HepG2 (cell line): ENCODE results near the gene LRFN2. TPM values are rescaled to one million over a fixed set of nuclear protein-coding genes. Genes with fewer than 3 reads are reported as not detected.

Experiments
- HOXA9 ChIP-seq: sonication (generic); formaldehyde crosslinking; IDR thresholded peaks from 2 replicates; pipeline ENCODE4 v1.8.1; 2022; ENCODE audit warnings: missing genetic modification reagents, mild to moderate bottlenecking, moderate library complexity, borderline replicate concordance
- ISX ChIP-seq: sonication (generic); formaldehyde crosslinking; conservative IDR thresholded peaks from 2 replicates; pipeline ENCODE4 v1.5.0; 2020; ENCODE audit warnings: missing genetic modification reagents
- NFYB ChIP-seq: sonication (generic); formaldehyde crosslinking; IDR thresholded peaks from 2 replicates; pipeline ENCODE4 v1.4.0; 2020; ENCODE audit warnings: missing genetic modification reagents
- REPIN1 ChIP-seq: sonication (generic); formaldehyde crosslinking; IDR thresholded peaks from 2 replicates; pipeline ENCODE4 v1.8.0; 2022; ENCODE audit warnings: missing genetic modification reagents, low read depth, mild to moderate bottlenecking, borderline replicate concordance
- SP4 ChIP-seq: sonication (generic); formaldehyde crosslinking; IDR thresholded peaks from 2 replicates; pipeline ENCODE4 v1.8.1; 2023; ENCODE audit warnings: mild to moderate bottlenecking, missing genetic modification reagents
- polyA plus RNA-seq, 8 experiments: library from polyadenylated mRNA; depleted of rRNA in 3 of 8; stranded (reverse) in 7 of 8; unstranded in 1 of 8; fragments of >200 nt; fragmentation: Illumina TruSeq in 4 of 8; extraction: Trizol in 4 of 8; gene quantifications; 2 replicates each; pipeline versions ENCODE4 v1.2.1 to v1.2.3, GENCODE V29; 2011 to 2016; ENCODE audit warnings: low read depth in 4 of 8, missing spikeins in 1 of 8, mixed read lengths in 1 of 8; ENCODE audit not compliant: insufficient read depth in 1 of 8
- total RNA-seq, 5 experiments: library from RNA; depleted of rRNA; stranded (reverse); fragments of >200 nt; fragmentation: Illumina TruSeq; extraction: Trizol; gene quantifications; 2 replicates each; pipeline ENCODE4 v1.2.3, GENCODE V29; 2016; ENCODE audit warnings: low read depth in 1 of 5
- TF ChIP-seq, protein P1 (sequence below): sonication (generic); formaldehyde crosslinking; IDR thresholded peaks from 2 replicates; pipeline ENCODE4 v1.5.0; 2020; ENCODE audit warnings: missing genetic modification reagents
- TF ChIP-seq, protein P2 (sequence below): sonication (generic); formaldehyde crosslinking; IDR thresholded peaks from 2 replicates; pipeline ENCODE4 v1.4.0; 2020; ENCODE audit warnings: missing genetic modification reagents, borderline replicate concordance
- TF ChIP-seq, protein P3 (sequence below): sonication (generic); formaldehyde crosslinking; IDR thresholded peaks from 2 replicates; pipeline ENCODE4 v1.5.0; 2020; ENCODE audit warnings: missing genetic modification reagents

Gene LRFN2
- total and polyA plus RNA-seq, 2 of the 13 experiments (the other 11 are each of a cell fraction or from before 2014, with no cell fraction given) = not detected

DNA sequence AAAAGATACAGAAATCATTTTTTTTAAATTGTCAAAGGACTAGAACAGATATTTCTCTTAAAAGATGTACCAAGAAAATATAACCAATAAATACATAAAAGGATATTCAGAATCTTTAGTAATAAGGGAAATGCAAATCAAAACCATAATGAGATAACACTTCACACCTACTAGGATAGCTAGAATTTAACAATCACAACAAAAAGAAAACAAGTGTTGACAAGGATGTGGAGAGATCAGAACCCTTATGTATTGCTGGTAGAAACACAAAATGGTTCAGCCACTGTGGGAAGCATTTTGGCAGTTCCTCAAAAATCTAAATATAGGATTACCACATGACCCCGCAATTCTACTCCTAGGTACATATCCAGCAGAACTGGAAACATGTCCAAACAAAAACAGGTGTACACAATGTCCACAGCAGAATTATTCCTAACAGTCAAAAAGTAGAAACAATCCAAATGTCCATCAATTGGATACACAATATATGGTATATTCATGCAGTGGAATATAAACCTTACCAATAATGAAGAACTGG, 211.0 kb downstream of the LRFN2 start (continued):
- TF ChIP-seq, protein P1, sequence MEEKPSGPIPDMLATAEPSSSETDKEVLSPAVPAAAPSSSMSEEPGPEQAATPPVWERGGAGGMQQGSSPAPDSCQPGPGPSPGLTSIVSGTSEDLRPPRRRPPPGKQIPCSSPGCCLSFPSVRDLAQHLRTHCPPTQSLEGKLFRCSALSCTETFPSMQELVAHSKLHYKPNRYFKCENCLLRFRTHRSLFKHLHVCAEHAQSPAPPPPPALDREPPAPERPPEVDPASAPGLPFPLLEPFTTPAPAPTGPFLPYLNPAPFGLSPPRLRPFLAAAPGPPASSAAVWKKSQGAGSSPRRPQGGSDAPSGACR (CRISPR knock-in tag) = no peak
- TF ChIP-seq, protein P2, sequence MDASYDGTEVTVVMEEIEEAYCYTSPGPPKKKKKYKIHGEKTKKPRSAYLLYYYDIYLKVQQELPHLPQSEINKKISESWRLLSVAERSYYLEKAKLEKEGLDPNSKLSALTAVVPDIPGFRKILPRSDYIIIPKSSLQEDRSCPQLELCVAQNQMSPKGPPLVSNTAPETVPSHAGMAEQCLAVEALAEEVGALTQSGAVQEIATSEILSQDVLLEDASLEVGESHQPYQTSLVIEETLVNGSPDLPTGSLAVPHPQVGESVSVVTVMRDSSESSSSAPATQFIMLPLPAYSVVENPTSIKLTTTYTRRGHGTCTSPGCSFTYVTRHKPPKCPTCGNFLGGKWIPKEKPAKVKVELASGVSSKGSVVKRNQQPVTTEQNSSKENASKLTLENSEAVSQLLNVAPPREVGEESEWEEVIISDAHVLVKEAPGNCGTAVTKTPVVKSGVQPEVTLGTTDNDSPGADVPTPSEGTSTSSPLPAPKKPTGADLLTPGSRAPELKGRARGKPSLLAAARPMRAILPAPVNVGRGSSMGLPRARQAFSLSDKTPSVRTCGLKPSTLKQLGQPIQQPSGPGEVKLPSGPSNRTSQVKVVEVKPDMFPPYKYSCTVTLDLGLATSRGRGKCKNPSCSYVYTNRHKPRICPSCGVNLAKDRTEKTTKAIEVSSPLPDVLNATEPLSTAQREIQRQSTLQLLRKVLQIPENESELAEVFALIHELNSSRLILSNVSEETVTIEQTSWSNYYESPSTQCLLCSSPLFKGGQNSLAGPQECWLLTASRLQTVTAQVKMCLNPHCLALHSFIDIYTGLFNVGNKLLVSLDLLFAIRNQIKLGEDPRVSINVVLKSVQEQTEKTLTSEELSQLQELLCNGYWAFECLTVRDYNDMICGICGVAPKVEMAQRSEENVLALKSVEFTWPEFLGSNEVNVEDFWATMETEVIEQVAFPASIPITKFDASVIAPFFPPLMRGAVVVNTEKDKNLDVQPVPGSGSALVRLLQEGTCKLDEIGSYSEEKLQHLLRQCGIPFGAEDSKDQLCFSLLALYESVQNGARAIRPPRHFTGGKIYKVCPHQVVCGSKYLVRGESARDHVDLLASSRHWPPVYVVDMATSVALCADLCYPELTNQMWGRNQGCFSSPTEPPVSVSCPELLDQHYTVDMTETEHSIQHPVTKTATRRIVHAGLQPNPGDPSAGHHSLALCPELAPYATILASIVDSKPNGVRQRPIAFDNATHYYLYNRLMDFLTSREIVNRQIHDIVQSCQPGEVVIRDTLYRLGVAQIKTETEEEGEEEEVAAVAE = no peak
- TF ChIP-seq, protein P3, sequence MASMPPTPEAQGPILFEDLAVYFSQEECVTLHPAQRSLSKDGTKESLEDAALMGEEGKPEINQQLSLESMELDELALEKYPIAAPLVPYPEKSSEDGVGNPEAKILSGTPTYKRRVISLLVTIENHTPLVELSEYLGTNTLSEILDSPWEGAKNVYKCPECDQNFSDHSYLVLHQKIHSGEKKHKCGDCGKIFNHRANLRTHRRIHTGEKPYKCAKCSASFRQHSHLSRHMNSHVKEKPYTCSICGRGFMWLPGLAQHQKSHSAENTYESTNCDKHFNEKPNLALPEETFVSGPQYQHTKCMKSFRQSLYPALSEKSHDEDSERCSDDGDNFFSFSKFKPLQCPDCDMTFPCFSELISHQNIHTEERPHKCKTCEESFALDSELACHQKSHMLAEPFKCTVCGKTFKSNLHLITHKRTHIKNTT (CRISPR knock-in tag) = no peak
- TF ChIP-seq HOXA9 (CRISPR knock-in tag) = no peak
- TF ChIP-seq ISX (CRISPR knock-in tag) = no peak
- no peak for TF ChIP-seq NFYB
- TF ChIP-seq SP4 (CRISPR knock-in tag) = no peak
- no peak for TF ChIP-seq REPIN1
- TF ChIP-seq, all 625 proteins: peak for 0
